Calu3 (cell line): ENCODE data around the gene FAM98C. TPM values are rescaled to one million over a fixed set of nuclear protein-coding genes. Genes with fewer than 3 reads are reported as not detected.

Experiments used
- BruUV-seq: library from RNA; stranded (reverse); fragments of 400-500 nt; replicated peaks from 2 replicates; lab custom pipeline; 2021; lab: Mats Ljungman, UMichigan
- CTCF ChIA-PET: fragments of 300-600 bp; sonication (Branson Sonifier 250); formaldehyde crosslinking; loops from one replicate; lab custom pipeline; 2022; ENCODE audit warnings: antibody characterized with exemption; lab: Charles Lee
- DNase-seq: peaks from one replicate; pipeline ENCODE4 v3.0.0; 2022
- H3K27ac Mint-ChIP-seq: one replicate; pipeline ENCODE4 v1.8.0; 2022; ENCODE audit warnings: mixed read lengths; ENCODE audit not compliant: unreplicated experiment
- H3K27me3 Mint-ChIP-seq: one replicate; pipeline ENCODE4 v1.8.0; 2022; ENCODE audit warnings: mixed read lengths; ENCODE audit not compliant: unreplicated experiment
- H3K36me3 Mint-ChIP-seq: one replicate; pipeline ENCODE4 v1.8.0; 2022; ENCODE audit warnings: mild to moderate bottlenecking, moderate library complexity, mixed read lengths; ENCODE audit not compliant: insufficient read depth, unreplicated experiment
- H3K4me1 Mint-ChIP-seq: one replicate; pipeline ENCODE4 v1.8.0; 2022; ENCODE audit warnings: mild to moderate bottlenecking, low read depth, mixed read lengths; ENCODE audit not compliant: unreplicated experiment
- H3K4me3 Mint-ChIP-seq: one replicate; pipeline ENCODE4 v1.8.0; 2022; ENCODE audit warnings: mild to moderate bottlenecking, low read depth, moderate library complexity, mixed read lengths; ENCODE audit not compliant: unreplicated experiment
- H3K9me3 Mint-ChIP-seq: one replicate; pipeline ENCODE4 v1.8.0; 2022; ENCODE audit warnings: low read depth, mixed read lengths; ENCODE audit not compliant: unreplicated experiment
- CTCF ChIP-seq: fragments of 200-600 bp; IDR thresholded peaks from one replicate; pipeline ENCODE4 v1.8.0; 2022; ENCODE audit warnings: antibody characterized with exemption; ENCODE audit not compliant: unreplicated experiment
- intact Hi-C: fragments of 100-400 bp; cut with micrococcal nuclease; formaldehyde crosslinking; loops from one replicate; pipeline ENCODE4 v1.10.0; 2022; ENCODE audit not compliant: unreplicated experiment
- total RNA-seq: library from RNA; stranded (reverse); gene quantifications from 2 replicates; pipeline ENCODE4 v1.2.3, GENCODE V29; 2022

FAM98C gene
- total RNA-seq, 1 experiment from 2014 or later, result 31.4 TPM

- no TSS peak for BruUV-seq
- DNase-seq, result no peak
- no peak overlapping the region for H3K27ac Mint-ChIP-seq
- CTCF ChIA-PET, result interaction anchor here (0.5 to 0.6 kb wide), 2 partner anchors 9 to 10 kb away, joined by 3 read pairs; no protein-coding TSS in a partner anchor
- intact Hi-C loops, result no loop called here
- no peaks in the 10 kb centered on the region for H3K9me3 Mint-ChIP-seq
- no peaks in the 10 kb centered on the region for H3K4me1 Mint-ChIP-seq
- no peak overlapping the region for H3K4me3 Mint-ChIP-seq
- no peak for TF ChIP-seq CTCF
- H3K27me3 Mint-ChIP-seq, result peaks cover 56% of the 10 kb centered on the region
- no peaks in the 10 kb centered on the region for H3K36me3 Mint-ChIP-seq
Observed at GRCh38 chr19:38434549-38435051, 31.7 kb downstream of the FAM98C start.

- Mint-ChIP-seq H3K27me3 (peaks cover 57% of the 10 kb centered on the region), H3K36me3 (no peaks in the 10 kb centered on the region), H3K4me1 (no peaks in the 10 kb centered on the region), H3K9me3 (no peaks in the 10 kb centered on the region), H3K4me3 (no peak overlapping the region), H3K27ac (no peak overlapping the region)
- intact Hi-C loops, result no loop called here
- CTCF ChIA-PET, result interaction anchor here (0.7 kb wide), 1 partner anchor 616 kb away, joined by 3 read pairs; no protein-coding TSS in a partner anchor
- BruUV-seq, result no TSS peak
- TF ChIP-seq CTCF, result no peak
- DNase-seq, result no peak
Observed at GRCh38 chr19:38437295-38437694, 34.4 kb downstream of the FAM98C start.

- no peak for DNase-seq
- intact Hi-C loops, result no loop called here
- Mint-ChIP-seq H3K9me3 (no peaks in the 10 kb centered on the region), H3K4me3 (no peak overlapping the region), H3K4me1 (no peaks in the 10 kb centered on the region), H3K27ac (no peak overlapping the region), H3K27me3 (peaks cover 63% of the 10 kb centered on the region), H3K36me3 (no peaks in the 10 kb centered on the region)
- CTCF ChIA-PET, result no interaction called here
- no TSS peak for BruUV-seq
- no peak for TF ChIP-seq CTCF
Observed at GRCh38 chr19:38437917-38438316, 35.0 kb downstream of the FAM98C start.

- intact Hi-C loops, result no loop called here
- TF ChIP-seq CTCF, result no peak
- Mint-ChIP-seq H3K4me1 (no peaks in the 10 kb centered on the region), H3K27me3 (peaks cover 71% of the 10 kb centered on the region), H3K27ac (no peak overlapping the region), H3K4me3 (no peak overlapping the region), H3K9me3 (no peaks in the 10 kb centered on the region), H3K36me3 (no peaks in the 10 kb centered on the region)
- DNase-seq, result no peak
- CTCF ChIA-PET, result no interaction called here
- no TSS peak for BruUV-seq
Observed at GRCh38 chr19:38440592-38440991, 37.7 kb downstream of the FAM98C start.
